ENCODE results near the gene TMEM170B. TPM values are rescaled to one million over a fixed set of nuclear protein-coding genes. Genes with fewer than 3 reads are reported as not detected.

Gene TMEM170B
- total RNA-seq, 1 experiment from 2014 or later, result 3.5 TPM

DNA sequence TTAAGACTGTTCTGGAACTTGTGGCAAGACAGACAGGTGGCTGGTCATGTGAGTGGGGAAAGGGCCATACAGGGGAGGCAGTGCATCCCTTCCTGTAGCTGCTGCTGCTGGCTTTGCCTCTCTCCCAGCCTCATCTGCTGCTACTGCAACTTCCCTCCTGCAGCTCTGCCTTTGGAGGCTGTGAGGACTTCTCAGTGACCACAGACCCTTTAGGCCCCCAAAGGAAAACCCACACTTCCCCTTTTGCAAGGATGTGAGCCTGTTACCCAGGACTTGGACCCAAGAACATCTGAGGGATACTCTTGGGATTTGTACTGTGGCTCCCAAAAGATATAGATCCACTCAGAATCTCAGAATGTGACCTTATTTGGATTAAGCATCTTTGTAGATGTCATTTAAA, 91.0 kb downstream of the TMEM170B start (continued):
- TF ChIP-seq, protein P1, sequence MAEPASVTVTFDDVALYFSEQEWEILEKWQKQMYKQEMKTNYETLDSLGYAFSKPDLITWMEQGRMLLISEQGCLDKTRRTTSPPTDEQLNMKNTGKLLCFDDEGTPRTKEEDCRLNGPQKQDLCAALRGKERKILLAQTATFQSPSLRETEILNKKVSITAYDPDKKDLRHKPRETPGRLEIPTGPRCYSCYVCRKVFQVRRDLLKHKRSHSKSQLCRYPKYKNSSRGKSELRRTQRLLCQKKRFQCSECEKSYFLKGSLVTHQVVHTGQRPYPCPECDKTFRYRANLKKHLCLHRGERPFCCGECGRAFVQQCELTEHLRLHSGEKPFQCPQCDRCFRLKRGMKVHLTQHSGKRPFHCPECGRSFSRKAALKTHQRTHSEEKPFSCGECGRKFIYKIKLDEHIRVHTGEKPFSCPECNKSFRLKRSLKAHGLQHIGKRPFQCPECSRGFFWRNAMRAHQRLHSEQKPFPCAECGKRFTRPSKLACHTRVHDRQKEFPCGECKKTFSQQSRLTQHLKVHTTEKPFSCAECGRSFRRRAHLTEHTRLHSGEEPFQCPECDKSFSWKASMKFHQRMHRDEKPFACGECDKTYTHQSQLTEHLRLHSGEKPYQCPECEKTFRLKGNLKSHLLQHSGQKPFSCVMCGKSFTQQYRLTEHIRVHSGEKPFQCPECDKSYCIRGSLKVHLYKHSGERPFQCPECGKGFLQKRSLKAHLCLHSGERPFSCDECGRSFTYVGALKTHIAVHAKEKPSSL (CRISPR knock-in tag; conservative IDR thresholded peaks at IDR 0.05), result no peak
- TF ChIP-seq, protein P2, sequence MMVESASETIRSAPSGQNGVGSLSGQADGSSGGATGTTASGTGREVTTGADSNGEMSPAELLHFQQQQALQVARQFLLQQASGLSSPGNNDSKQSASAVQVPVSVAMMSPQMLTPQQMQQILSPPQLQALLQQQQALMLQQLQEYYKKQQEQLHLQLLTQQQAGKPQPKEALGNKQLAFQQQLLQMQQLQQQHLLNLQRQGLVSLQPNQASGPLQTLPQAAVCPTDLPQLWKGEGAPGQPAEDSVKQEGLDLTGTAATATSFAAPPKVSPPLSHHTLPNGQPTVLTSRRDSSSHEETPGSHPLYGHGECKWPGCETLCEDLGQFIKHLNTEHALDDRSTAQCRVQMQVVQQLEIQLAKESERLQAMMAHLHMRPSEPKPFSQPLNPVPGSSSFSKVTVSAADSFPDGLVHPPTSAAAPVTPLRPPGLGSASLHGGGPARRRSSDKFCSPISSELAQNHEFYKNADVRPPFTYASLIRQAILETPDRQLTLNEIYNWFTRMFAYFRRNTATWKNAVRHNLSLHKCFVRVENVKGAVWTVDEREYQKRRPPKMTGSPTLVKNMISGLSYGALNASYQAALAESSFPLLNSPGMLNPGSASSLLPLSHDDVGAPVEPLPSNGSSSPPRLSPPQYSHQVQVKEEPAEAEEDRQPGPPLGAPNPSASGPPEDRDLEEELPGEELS (CRISPR knock-in tag; IDR thresholded peaks at IDR 0.05), result no peak
- TF ChIP-seq TEAD1 (CRISPR knock-in tag; IDR thresholded peaks at IDR 0.05), result no peak
- TF ChIP-seq, protein P3, sequence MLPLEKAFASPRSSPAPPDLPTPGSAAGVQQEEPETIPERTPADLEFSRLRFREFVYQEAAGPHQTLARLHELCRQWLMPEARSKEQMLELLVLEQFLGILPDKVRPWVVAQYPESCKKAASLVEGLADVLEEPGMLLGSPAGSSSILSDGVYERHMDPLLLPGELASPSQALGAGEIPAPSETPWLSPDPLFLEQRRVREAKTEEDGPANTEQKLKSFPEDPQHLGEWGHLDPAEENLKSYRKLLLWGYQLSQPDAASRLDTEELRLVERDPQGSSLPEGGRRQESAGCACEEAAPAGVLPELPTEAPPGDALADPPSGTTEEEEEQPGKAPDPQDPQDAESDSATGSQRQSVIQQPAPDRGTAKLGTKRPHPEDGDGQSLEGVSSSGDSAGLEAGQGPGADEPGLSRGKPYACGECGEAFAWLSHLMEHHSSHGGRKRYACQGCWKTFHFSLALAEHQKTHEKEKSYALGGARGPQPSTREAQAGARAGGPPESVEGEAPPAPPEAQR (CRISPR knock-in tag; IDR thresholded peaks at IDR 0.05), result no peak

DNA sequence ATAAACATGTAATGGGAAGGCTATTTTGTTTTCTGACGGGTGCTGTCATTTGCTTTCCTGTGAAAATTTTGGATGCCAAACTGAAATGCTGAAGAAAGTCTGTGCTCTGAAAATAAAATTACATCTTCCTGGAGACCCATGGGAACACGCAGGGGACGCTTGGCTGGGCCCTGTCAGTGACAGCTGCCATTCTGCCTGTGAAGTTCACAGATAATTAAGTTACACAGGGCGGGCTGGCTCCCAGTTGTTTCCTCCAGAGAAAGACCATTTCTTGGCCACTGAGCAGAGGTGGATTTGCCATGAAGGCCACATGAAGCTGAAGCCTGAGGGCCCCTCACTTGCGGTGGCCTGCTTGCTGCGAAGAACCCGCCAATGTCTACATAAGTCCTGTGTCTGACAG, 93.5 kb downstream of the TMEM170B start:
- Mint-ChIP-seq H3K27me3 (ENCODE audit: low read depth) (no peaks in the 10 kb centered on the region), H3K4me1 (no peaks in the 10 kb centered on the region), H3K27ac (no peak overlapping the region), H3K4me3 (no peak overlapping the region), H3K36me3 (no peaks in the 10 kb centered on the region), H3K9me3 (no peaks in the 10 kb centered on the region)
- DNase-seq (ENCODE audit: low spot score), result no peak
- ChIA-PET CTCF (interaction anchor here (0.8 kb wide), 1 partner anchor 30 kb away, joined by 3 read pairs; no protein-coding TSS in a partner anchor), POLR2A (no interaction called here)
- ATAC-seq, result no peak
- no peak for TF ChIP-seq RORB (CRISPR knock-in tag; IDR thresholded peaks at IDR 0.05)
- TF ChIP-seq TCF7 (CRISPR knock-in tag; IDR thresholded peaks at IDR 0.05; ENCODE audit: low read depth), result no peak
- no peak for TF ChIP-seq GRHL2 (CRISPR knock-in tag; IDR thresholded peaks at IDR 0.05; ENCODE audit: insufficient replicate concordance, severe bottlenecking)
- TF ChIP-seq OVOL2 (CRISPR knock-in tag; IDR thresholded peaks at IDR 0.05; ENCODE audit: borderline replicate concordance), result no peak
- no peak for TF ChIP-seq ZNF396 (CRISPR knock-in tag; IDR thresholded peaks at IDR 0.05; ENCODE audit: borderline replicate concordance)
- TF ChIP-seq, protein P4, sequence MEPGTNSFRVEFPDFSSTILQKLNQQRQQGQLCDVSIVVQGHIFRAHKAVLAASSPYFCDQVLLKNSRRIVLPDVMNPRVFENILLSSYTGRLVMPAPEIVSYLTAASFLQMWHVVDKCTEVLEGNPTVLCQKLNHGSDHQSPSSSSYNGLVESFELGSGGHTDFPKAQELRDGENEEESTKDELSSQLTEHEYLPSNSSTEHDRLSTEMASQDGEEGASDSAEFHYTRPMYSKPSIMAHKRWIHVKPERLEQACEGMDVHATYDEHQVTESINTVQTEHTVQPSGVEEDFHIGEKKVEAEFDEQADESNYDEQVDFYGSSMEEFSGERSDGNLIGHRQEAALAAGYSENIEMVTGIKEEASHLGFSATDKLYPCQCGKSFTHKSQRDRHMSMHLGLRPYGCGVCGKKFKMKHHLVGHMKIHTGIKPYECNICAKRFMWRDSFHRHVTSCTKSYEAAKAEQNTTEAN (CRISPR knock-in tag; IDR thresholded peaks at IDR 0.05), result no peak
- TF ChIP-seq, protein P5, sequence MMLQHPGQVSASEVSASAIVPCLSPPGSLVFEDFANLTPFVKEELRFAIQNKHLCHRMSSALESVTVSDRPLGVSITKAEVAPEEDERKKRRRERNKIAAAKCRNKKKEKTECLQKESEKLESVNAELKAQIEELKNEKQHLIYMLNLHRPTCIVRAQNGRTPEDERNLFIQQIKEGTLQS (CRISPR knock-in tag; conservative IDR thresholded peaks at IDR 0.05), result no peak
- no peak for TF ChIP-seq GTF2I (CRISPR knock-in tag; conservative IDR thresholded peaks at IDR 0.05)
- TF ChIP-seq FOXJ3 (CRISPR knock-in tag; IDR thresholded peaks at IDR 0.05; ENCODE audit: borderline replicate concordance), result no peak
- TF ChIP-seq ESRRA (CRISPR knock-in tag; IDR thresholded peaks at IDR 0.05; ENCODE audit: borderline replicate concordance), result no peak
- TF ChIP-seq, protein P6, sequence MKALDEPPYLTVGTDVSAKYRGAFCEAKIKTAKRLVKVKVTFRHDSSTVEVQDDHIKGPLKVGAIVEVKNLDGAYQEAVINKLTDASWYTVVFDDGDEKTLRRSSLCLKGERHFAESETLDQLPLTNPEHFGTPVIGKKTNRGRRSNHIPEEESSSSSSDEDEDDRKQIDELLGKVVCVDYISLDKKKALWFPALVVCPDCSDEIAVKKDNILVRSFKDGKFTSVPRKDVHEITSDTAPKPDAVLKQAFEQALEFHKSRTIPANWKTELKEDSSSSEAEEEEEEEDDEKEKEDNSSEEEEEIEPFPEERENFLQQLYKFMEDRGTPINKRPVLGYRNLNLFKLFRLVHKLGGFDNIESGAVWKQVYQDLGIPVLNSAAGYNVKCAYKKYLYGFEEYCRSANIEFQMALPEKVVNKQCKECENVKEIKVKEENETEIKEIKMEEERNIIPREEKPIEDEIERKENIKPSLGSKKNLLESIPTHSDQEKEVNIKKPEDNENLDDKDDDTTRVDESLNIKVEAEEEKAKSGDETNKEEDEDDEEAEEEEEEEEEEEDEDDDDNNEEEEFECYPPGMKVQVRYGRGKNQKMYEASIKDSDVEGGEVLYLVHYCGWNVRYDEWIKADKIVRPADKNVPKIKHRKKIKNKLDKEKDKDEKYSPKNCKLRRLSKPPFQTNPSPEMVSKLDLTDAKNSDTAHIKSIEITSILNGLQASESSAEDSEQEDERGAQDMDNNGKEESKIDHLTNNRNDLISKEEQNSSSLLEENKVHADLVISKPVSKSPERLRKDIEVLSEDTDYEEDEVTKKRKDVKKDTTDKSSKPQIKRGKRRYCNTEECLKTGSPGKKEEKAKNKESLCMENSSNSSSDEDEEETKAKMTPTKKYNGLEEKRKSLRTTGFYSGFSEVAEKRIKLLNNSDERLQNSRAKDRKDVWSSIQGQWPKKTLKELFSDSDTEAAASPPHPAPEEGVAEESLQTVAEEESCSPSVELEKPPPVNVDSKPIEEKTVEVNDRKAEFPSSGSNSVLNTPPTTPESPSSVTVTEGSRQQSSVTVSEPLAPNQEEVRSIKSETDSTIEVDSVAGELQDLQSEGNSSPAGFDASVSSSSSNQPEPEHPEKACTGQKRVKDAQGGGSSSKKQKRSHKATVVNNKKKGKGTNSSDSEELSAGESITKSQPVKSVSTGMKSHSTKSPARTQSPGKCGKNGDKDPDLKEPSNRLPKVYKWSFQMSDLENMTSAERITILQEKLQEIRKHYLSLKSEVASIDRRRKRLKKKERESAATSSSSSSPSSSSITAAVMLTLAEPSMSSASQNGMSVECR (CRISPR knock-in tag; IDR thresholded peaks at IDR 0.05; ENCODE audit: borderline replicate concordance), result no peak
- TF ChIP-seq, protein P7, sequence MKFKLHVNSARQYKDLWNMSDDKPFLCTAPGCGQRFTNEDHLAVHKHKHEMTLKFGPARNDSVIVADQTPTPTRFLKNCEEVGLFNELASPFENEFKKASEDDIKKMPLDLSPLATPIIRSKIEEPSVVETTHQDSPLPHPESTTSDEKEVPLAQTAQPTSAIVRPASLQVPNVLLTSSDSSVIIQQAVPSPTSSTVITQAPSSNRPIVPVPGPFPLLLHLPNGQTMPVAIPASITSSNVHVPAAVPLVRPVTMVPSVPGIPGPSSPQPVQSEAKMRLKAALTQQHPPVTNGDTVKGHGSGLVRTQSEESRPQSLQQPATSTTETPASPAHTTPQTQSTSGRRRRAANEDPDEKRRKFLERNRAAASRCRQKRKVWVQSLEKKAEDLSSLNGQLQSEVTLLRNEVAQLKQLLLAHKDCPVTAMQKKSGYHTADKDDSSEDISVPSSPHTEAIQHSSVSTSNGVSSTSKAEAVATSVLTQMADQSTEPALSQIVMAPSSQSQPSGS (CRISPR knock-in tag; IDR thresholded peaks at IDR 0.05; ENCODE audit: borderline replicate concordance, low read depth), result no peak
